Lower lobe of right lung (tissue), 2 donors: ENCODE results near the gene LDLRAD4. TPM values are rescaled to one million over a fixed set of nuclear protein-coding genes. Genes with fewer than 3 reads are reported as not detected.

Source experiments
- ATAC-seq, 2 donors: fragments of 200-7000 bp; cut with Tn5 transposase; one replicate each; pipeline ENCODE4 v1.9.1; 2020 to 2022; ENCODE audit warnings: mild to moderate bottlenecking in 2 of 2, moderate library complexity in 2 of 2
- DNase-seq: peaks from one replicate; pipeline ENCODE4 v3.0.0-alpha.2; 2020
- H3K27ac ChIP-seq: fragments of 200-600 bp; one replicate; pipeline ENCODE4 v1.8.0; 2022
- H3K27me3 ChIP-seq: fragments of 200-600 bp; one replicate; pipeline ENCODE4 v1.8.0; 2022; ENCODE audit warnings: low read depth
- H3K36me3 ChIP-seq: fragments of 200-600 bp; one replicate; pipeline ENCODE4 v1.8.0; 2022; ENCODE audit warnings: mild to moderate bottlenecking
- H3K4me1 ChIP-seq: fragments of 200-600 bp; one replicate; pipeline ENCODE4 v1.8.0; 2022
- H3K4me3 ChIP-seq: fragments of 200-600 bp; one replicate; pipeline ENCODE4 v1.8.0; 2022; ENCODE audit warnings: mild to moderate bottlenecking
- H3K9me3 ChIP-seq: fragments of 200-600 bp; one replicate; pipeline ENCODE4 v1.8.0; 2022
- CTCF ChIP-seq: fragments of 200-600 bp; IDR thresholded peaks from one replicate; pipeline ENCODE4 v1.8.0; 2022; ENCODE audit warnings: antibody characterized with exemption, mild to moderate bottlenecking
- intact Hi-C: fragments of 100-400 bp; cut with DNase I; formaldehyde crosslinking; loops from one replicate; pipeline ENCODE4 v1.11.0; 2022
- total RNA-seq: library from RNA; stranded (reverse); fragmentation: NEBNext Ultra II Directional; extraction: Animal tissue kit (Norgen Biotek cat#: 25700); gene quantifications from one replicate; pipeline ENCODE4 v1.2.1, GENCODE V29; 2021
- donor health status: DM: no; HTN: yes; CAD: no; lungs with severe emphysema.

Gene LDLRAD4
- total RNA-seq, 1 donor from 2014 or later: 24.6 TPM

GRCh38 chr18:13613591-13614501 is 395.3 kb downstream of the LDLRAD4 start:
- intact Hi-C loops: no loop called here
- ATAC-seq: no peak
- Histone ChIP-seq H3K4me1 (peaks cover 38% of the 10 kb centered on the region), H3K27me3 (no peaks in the 10 kb centered on the region), H3K27ac (peak overlapping the region; percentile 31), H3K9me3 (no peaks in the 10 kb centered on the region), H3K36me3 (no peaks in the 10 kb centered on the region), H3K4me3 (no peak overlapping the region)
- DNase-seq: no peak
- no peak for TF ChIP-seq CTCF

GRCh38 chr18:13614641-13615288 is 396.2 kb downstream of the LDLRAD4 start:
- H3K9me3 ChIP-seq: no peaks in the 10 kb centered on the region
- H3K36me3 ChIP-seq: no peaks in the 10 kb centered on the region
- no peak for TF ChIP-seq CTCF
- no peak for DNase-seq
- no peaks in the 10 kb centered on the region for H3K27me3 ChIP-seq
- H3K4me3 ChIP-seq: peak overlapping the region; percentile 6
- peaks cover 38% of the 10 kb centered on the region for H3K4me1 ChIP-seq
- intact Hi-C loops: no loop called here
- peak; percentile 41 to 52 for ATAC-seq
- H3K27ac ChIP-seq: peak overlapping the region; percentile 72

GRCh38 chr18:13615432-13615861 is 396.9 kb downstream of the LDLRAD4 start:
- Histone ChIP-seq H3K36me3 (no peaks in the 10 kb centered on the region), H3K27me3 (no peaks in the 10 kb centered on the region), H3K4me3 (no peak overlapping the region), H3K4me1 (peaks cover 34% of the 10 kb centered on the region), H3K9me3 (no peaks in the 10 kb centered on the region), H3K27ac (peak overlapping the region; percentile 72)
- DNase-seq (no peak), ATAC-seq (no peak)
- TF ChIP-seq CTCF: no peak
- intact Hi-C loops: no loop called here

GRCh38 chr18:13616041-13616440 is 397.5 kb downstream of the LDLRAD4 start:
- Histone ChIP-seq H3K4me1 (peaks cover 28% of the 10 kb centered on the region), H3K9me3 (no peaks in the 10 kb centered on the region), H3K36me3 (no peaks in the 10 kb centered on the region), H3K4me3 (no peak overlapping the region), H3K27me3 (no peaks in the 10 kb centered on the region), H3K27ac (no peak overlapping the region)
- DNase-seq (no peak), ATAC-seq (no peak)
- intact Hi-C loops: no loop called here
- no peak for TF ChIP-seq CTCF

GRCh38 chr18:13616525-13617035 is 398.0 kb downstream of the LDLRAD4 start:
- intact Hi-C loops: no loop called here
- Histone ChIP-seq H3K27me3 (no peaks in the 10 kb centered on the region), H3K4me1 (peaks cover 23% of the 10 kb centered on the region), H3K36me3 (no peaks in the 10 kb centered on the region), H3K4me3 (no peak overlapping the region), H3K9me3 (no peaks in the 10 kb centered on the region), H3K27ac (no peak overlapping the region)
- ATAC-seq (no peak), DNase-seq (no peak)
- no peak for TF ChIP-seq CTCF
